GM19240 (cell line): ENCODE results near the gene CRLF1.

Experiments
- DNase-seq: peaks from one replicate; pipeline ENCODE4 v3.0.0; 2011; ENCODE audit warnings: low spot score; ENCODE audit not compliant: insufficient read length

CRLF1 gene

DNA sequence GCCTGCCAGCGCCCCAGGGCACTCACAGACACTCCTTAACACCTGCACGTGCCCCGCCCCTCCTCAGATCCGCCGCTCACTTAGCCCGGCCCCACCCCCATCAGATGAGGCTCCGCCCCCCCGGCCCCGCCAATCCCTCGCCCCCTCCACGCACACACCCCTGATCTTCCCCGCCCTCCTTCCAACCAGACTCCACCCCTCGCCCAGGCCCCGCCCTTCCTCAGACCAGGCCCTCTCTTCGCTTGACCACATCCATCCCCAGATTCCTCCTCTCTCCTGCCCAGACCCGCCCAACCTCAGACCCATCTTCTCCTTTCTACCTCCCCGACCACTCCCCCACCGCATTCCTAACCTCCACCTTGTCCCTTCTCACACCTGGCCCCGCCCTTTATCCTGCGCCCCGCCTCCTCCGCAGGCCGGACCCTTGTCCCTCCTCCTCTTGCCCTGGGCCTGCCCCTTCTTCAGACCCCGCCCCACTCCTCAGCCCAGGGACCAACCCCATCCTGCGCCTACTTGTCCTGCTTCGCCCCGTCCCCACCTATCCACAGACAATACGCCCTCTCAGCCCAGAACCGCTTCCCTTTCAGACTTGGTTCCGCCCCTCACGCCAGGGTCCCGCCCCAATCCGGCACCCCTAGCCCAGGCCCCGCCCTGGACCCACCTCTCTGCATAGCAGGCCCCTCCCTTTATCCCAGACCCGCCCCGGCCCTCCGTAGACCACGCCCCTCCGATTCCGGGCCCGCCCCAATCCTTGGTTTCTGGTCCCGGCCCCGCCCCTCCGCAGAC is 29.8 kb upstream of the CRLF1 start:
- DNase-seq, result peak; percentile 92

DNA sequence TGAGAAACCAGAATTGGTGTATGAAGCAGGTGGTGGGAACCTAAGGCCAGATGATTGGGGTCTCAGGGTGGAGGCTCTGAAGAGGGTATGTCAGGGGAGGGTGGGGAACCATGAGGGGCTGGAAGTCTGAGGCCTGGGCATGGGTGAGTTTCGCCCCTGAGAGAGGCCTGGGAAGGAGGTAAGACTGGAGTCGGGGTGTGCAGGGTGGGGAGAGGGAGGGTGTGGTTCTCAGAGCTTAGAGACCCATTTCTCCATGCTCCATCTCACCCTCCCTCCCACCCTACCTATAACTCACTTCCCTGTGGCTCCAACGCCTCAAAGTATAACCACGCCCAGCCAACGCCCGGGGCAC is 29.2 kb upstream of the CRLF1 start:
- no peak for DNase-seq

DNA sequence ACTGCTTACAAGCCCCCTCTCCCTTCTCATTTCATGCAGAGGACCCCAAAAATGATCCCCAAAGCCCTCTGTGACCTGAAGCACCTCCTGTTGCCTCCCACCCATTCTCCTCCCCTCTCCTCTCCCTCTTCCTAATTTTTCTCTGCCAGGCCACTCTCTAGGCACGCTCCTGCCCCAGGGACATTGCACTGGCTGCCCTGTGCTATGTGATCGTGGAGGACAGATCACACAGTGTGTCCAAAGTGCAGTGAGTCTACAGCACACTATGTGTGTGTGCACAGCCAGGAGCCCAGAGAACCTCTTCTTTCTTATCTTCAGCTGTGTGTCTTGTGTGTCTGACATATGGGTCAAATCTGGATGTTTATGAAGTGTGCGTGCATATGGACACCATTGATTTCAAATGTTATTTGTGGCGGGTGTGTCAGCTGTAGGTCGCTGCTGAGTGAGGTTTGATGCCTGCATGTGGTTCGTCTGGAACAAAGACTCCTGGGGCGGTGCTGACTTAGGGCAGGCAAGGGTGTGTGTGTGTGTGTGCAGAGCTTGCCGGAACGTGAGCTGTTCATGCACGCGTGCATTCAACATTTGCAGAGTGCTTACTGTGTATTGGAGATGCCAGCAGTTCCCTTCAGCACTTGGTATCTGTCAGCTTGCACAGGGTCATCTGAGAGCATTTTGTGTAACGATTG is 28.2 kb upstream of the CRLF1 start:
- no peak for DNase-seq

- no peak for DNase-seq
Observed at GRCh38 chr19:18633321-18633720, 26.7 kb upstream of the CRLF1 start.

DNA sequence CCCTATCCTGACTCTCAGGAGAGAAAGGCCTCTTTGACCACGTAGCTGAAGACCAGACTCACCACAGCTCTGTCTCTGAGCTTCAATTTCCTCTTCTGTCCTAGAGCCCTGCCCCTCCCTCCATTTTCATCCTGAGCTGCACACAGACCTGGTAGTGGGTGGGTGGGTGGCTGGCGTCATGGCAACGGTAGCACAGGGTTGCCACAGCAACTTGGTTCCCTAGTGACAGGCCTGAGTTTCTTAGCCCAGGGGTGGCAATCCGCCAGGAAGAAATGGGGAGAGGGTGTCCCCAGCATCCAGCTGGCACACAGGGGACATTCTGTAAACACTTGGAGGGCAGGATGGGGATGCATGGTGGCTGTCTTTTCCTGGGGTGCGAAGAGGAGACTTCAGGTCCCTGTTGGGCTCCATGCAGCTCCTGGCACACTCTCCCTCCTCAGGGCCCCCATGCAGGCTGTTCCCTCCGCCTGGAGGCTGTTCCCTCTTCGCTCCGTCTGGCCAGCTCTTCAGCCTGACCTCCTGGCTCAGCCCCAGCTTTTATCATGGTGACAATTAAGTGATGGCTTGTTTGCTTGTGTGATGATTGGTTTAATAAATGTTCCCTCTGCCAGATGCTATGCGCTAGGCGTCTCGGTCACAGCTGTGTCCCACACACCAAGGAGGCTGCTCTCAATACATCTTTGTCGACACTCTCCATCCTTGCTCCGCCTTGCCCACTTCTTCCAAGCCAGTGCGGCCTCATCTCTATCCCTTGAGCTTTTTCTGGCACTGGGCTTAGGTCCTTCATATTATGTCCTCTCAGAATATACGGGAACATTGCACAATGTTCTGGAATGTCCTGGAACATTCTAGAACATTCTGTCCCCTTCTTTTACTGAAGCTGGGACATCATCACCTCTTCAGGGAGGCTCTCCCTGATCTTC is 22.8 kb upstream of the CRLF1 start:
- DNase-seq, result no peak

DNA sequence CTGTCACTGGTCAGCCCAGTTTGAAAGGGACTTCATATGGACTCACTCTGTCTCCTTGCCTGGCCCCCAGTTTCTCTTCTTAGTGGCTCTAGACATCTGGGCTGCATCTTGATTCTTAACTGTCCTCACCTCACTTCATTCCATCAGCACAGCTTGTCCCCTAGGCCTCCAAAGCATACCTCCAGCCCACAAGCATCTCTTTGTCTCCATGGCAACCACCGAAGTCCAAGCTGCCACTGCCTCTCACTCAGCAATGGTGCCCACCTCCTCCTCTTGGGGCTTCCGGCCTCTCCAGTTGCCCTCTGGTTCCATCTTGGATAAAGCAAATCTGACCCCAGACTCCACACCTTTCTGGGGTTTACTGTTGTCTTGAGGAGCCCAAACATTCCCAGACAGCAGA is 20.3 kb upstream of the CRLF1 start:
- no peak for DNase-seq

- no peak for DNase-seq
Observed at GRCh38 chr19:18620902-18621301, 14.3 kb upstream of the CRLF1 start.

DNA sequence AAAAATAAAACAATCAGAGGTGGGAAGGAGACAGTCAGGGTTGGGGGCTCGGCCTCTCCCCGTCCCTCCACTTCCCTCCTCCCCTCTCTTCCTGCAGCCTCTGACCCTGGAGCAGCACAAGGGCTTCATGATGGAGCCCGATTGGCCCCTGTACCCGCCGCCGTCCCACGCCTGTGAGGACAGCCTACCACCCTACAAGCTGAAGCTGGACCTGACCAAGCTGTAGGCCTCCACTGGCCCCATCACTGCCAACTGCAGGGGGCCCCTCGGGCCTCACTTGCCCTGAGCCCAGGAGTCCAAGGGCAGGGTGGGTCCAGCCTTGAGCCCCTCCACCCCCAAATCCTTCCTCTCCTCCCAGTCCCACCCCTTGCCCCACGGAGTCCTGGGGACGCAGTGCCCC is 13.7 kb upstream of the CRLF1 start:
- DNase-seq, result no peak

- DNase-seq, result no peak
Observed at GRCh38 chr19:18618236-18618635, 11.6 kb upstream of the CRLF1 start.

DNA sequence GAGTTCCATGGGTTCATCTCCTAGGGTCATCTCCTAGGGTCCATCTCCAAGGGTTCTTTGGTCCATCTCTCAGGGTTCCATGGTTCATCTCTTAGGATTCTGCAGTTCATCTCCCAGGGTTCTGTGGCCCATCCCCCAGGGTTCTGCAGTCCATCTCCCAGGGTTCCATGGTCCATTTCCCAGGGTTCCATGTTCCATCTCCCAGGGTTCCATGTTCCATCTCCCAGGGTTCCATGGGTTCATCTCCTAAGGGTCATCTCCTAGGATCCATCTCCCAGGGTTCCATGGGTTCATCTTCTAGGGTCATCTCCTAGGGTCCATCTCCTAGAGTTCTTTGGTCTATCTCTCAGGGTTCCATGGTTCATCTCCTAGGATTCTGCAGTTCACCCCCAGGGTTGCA is 11.0 kb upstream of the CRLF1 start:
- no peak for DNase-seq

DNA sequence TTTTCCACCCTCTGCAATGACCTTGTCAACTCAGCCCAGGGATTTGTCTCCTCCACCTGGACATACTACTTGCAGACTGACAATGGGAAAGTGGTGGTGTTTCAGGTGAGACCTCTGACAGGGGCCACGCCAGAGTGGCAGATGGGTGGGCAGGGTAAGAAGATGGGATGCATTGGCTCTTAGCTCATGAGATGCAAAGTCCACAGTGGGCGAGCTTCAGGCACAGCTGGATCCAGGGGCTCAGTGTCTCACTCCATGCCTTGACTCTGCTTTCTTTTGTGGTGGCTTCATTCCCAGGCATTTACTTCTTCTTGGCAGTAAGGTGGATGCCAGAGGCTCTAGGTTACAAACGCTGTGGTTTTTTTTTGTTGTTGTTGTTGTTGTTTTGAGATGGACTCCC is 9.4 kb upstream of the CRLF1 start:
- no peak for DNase-seq

GRCh38 chr19:18613589-18614234 is 7.1 kb upstream of the CRLF1 start:
- DNase-seq, result no peak

DNA sequence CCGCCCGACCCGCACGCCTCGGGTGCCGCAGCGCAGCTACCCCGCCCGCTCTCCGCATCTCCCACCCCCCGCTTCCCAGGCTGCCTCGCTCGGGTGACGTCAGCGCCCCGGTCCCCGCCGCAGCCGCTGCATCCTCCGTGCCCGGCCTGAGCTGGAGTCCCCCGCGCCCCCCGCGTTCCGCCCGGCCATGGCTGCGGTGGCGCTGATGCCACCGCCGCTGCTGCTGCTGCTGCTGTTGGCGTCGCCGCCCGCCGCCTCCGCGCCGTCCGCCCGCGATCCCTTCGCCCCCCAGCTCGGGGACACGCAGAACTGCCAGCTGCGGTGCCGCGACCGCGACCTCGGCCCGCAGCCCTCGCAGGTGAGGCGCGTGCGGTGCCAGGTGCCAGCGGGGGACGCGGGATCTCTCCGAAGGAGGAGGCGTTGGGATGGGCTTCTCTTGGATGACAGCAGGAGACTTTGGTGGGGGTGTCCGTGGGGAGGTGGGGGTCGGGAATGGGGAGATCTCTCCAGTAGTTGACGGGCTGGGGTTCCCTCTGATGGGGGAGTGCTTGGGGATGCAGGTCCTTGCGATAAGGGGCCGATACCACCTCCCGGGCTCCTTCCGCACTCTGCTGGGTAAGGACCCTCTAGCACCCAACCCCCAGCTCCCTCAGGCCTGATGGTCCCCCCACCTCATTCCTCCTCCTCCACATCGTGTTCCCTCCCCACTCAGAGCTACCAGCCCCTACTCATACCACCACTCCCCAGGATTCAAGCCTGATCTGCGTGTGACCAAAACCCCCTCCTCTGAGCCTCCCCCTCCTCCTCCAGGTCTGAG is 6.4 kb upstream of the CRLF1 start, which contains the start of gene TMEM59L:
Gene TMEM59L (plus strand): TSS at position 99 of the 817 bp plus-strand sequence. CDS start 89 bp downstream, at position 188.
- no peak for DNase-seq

DNA sequence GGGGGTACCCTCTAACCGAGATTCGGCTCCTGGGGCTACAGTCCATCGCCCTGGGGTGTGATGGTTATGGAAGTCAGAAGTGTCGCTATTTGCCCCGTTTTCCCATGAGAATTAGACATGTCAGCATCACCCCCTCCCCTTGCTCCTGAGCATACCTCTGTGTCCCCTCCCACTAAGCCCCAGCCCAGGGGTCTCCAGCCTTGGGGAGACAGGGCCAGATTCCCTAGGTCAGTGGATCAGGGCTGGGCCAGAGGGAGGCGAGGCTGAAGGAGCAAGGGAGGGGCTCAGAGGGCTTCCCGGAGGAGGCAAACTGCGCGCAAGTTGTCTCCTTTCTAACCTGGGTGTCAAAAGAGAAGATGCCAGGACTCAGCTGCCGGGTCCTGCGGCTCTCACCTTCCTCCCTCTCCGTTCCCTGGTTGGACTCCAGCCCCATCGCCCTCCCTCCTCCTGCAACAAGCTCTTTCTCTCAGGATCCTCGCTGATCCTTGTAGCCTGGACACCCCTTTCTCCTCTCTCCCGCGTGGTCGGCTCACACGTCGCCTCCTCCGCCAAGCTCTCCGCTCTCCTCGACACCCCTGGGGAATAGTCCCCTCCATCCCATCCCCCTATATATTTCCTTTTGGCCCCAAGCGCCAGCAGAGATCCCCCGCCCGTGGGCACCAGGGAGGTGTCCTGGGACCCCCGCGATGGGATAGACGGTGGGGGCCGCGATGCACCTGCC is 5.6 kb upstream of the CRLF1 start:
- DNase-seq, result no peak

GRCh38 chr19:18611327-18612050 is 4.9 kb upstream of the CRLF1 start:
- no peak for DNase-seq

DNA sequence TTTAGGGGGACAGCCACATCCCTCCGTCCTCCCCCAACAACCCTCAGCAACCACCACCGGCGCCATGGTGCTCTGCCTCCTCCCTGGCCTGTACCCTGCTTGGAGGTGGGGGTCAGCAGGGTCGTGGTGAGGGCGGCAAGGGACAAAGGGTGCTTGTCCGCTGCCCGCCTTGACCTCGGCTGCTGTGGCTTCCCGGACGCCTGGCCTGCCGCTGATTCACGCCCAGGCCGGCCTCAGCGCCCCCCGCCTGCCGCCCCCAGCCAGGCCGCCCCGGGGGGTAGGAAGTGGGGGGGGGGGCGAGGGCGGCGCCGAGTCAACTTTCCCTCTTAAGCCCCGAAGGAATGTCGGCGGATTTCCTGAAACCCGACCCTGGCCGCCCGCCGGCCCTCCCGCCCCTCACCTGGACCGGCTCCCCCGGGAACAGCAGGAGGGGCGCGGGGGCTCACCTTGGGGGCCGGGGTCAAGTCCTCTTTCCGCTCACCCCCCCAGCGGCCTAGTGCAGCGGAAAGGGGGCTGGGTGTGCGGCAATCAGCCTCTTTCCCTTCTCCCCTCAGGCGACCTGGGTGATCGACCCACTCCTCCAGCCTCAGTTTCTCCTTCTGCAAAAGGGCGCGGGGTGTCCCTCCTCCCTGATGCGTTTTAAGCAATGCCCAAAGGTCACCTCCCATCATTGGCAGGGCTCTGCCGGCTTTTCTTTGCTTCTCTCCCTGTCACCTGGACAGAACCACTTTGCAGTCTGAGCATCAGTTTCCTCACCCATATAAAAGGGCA is 4.1 kb upstream of the CRLF1 start:
- DNase-seq, result no peak

GRCh38 chr19:18610245-18610555 is 3.6 kb upstream of the CRLF1 start:
- no peak for DNase-seq

GRCh38 chr19:18609717-18610051 is 3.1 kb upstream of the CRLF1 start:
- DNase-seq, result no peak
